Right ventricle myocardium inferior (tissue), 1 donor: ENCODE results near the gene ROGDI. TPM values are rescaled to one million over a fixed set of nuclear protein-coding genes. Genes with fewer than 3 reads are reported as not detected.

ENCODE experiments used
- ATAC-seq: fragments of 200-7000 bp; cut with Tn5 transposase; one replicate; pipeline ENCODE4 v1.9.1; 2020; ENCODE audit warnings: mild to moderate bottlenecking, moderate library complexity
- DNase-seq: peaks from one replicate; pipeline ENCODE4 v3.0.0; 2021; ENCODE audit errors: missing footprints
- intact Hi-C: fragments of 100-400 bp; cut with DNase I; formaldehyde crosslinking; loops from one replicate; pipeline ENCODE4 v1.11.0; 2022
- total RNA-seq: library from RNA; stranded (reverse); fragmentation: NEBNext Ultra II Directional; extraction: Animal tissue kit (Norgen Biotek cat#: 25700); gene quantifications from one replicate; pipeline ENCODE4 v1.2.1, GENCODE V29; 2021
- donor health status: DM: no; HTN: yes; CAD: no; lungs with severe emphysema.

ROGDI gene
- total RNA-seq, 1 donor from 2014 or later, result 102 TPM

GRCh38 chr16:4825196-4825595 lies 22.8 kb upstream of the ROGDI start:
- peak; percentile 66 for ATAC-seq
- peak; percentile 73 for DNase-seq
- intact Hi-C loops, result no loop called here

- intact Hi-C loops, result no loop called here
- ATAC-seq, result peak; percentile 60
Measured at GRCh38 chr16:4820652-4821051, 18.2 kb upstream of the ROGDI start.

GRCh38 chr16:4814542-4815173 lies 12.2 kb upstream of the ROGDI start:
- DNase-seq (peak; percentile 58), ATAC-seq (peak; percentile 67)

More at GRCh38 chr16:4820652-4821051, 18.2 kb upstream of the ROGDI start:
- no peak for DNase-seq

GRCh38 chr16:4814046-4814445 lies 11.6 kb upstream of the ROGDI start:
- DNase-seq (no peak), ATAC-seq (peak; percentile 80)
- intact Hi-C loops, result loop anchor here (2.0 kb wide), 1 partner anchor 17 kb away; no protein-coding TSS in a partner anchor

More at GRCh38 chr16:4814542-4815173, 12.2 kb upstream of the ROGDI start:
- intact Hi-C loops, result loop anchor here (2.0 kb wide), 1 partner anchor 16 kb away; no protein-coding TSS in a partner anchor

GRCh38 chr16:4813251-4814003 lies 11.0 kb upstream of the ROGDI start:
- DNase-seq, result no peak
- intact Hi-C loops, result loop anchor here (2.0 kb wide), 1 partner anchor 17 kb away; no protein-coding TSS in a partner anchor
- peak; percentile 49 for ATAC-seq

GRCh38 chr16:4811773-4812172 lies 9.3 kb upstream of the ROGDI start:
- no peak for ATAC-seq
- intact Hi-C loops, result no loop called here
- no peak for DNase-seq

- no peak for DNase-seq
- ATAC-seq, result no peak
- intact Hi-C loops, result no loop called here
Measured at GRCh38 chr16:4811242-4811641, 8.8 kb upstream of the ROGDI start.

GRCh38 chr16:4806280-4806679 lies 3.8 kb upstream of the ROGDI start:
- DNase-seq, result no peak
- no peak for ATAC-seq
- intact Hi-C loops, result loop anchor here (10.0 kb wide), 1 partner anchor 289 kb away; the partner anchor contains the start of gene EEF2KMT

GRCh38 chr16:4805231-4805630 lies 2.8 kb upstream of the ROGDI start:
- intact Hi-C loops, result loop anchor here (10.0 kb wide), 1 partner anchor 290 kb away; the partner anchor contains the start of gene EEF2KMT
- peak; percentile 12 for ATAC-seq
- peak; percentile 79 for DNase-seq

GRCh38 chr16:4803898-4804762 lies 1.7 kb upstream of the ROGDI start:
- ATAC-seq, result no peak
- peak; percentile 64 for DNase-seq
- intact Hi-C loops, result loop anchor here (5.0 to 10.0 kb wide), 4 partner anchors 43 to 291 kb away; partner anchors contain the start of genes ANKS3, DNAAF8, EEF2KMT and GLYR1

- intact Hi-C loops, result loop anchor here (5.0 to 10.0 kb wide), 4 partner anchors 44 to 291 kb away; partner anchors contain the start of genes ANKS3, DNAAF8, EEF2KMT and GLYR1
- no peak for DNase-seq
- no peak for ATAC-seq
Measured at GRCh38 chr16:4803401-4803844, 990 bp upstream of the ROGDI start.

- ATAC-seq, result peak; percentile 93
- DNase-seq, result peak; percentile 96
- intact Hi-C loops, result loop anchor here (5.0 to 10.0 kb wide), 4 partner anchors 45 to 292 kb away; partner anchors contain the start of genes ANKS3, DNAAF8, EEF2KMT and GLYR1
Measured at GRCh38 chr16:4802659-4803287, 340 bp upstream of the ROGDI start.

- ATAC-seq (no peak), DNase-seq (peak; percentile 55)
- intact Hi-C loops, result loop anchor here (5.0 to 10.0 kb wide), 4 partner anchors 46 to 293 kb away; partner anchors contain the start of genes ANKS3, DNAAF8, EEF2KMT and GLYR1
Measured at GRCh38 chr16:4801051-4801961, 1.1 kb downstream of the ROGDI start.

GRCh38 chr16:4800290-4801041 lies 2.0 kb downstream of the ROGDI start:
- intact Hi-C loops, result loop anchor here (5.0 to 10.0 kb wide), 4 partner anchors 47 to 294 kb away; partner anchors contain the start of genes ANKS3, DNAAF8, EEF2KMT and GLYR1
- peak; percentile 80 for DNase-seq
- ATAC-seq, result no peak

- ATAC-seq (no peak), DNase-seq (peak; percentile 63)
- intact Hi-C loops, result no loop called here
Measured at GRCh38 chr16:4799171-4799855, 3.1 kb downstream of the ROGDI start.

GRCh38 chr16:4798456-4798855 lies 4.0 kb downstream of the ROGDI start:
- DNase-seq (peak; percentile 51), ATAC-seq (no peak)
- intact Hi-C loops, result no loop called here
